Neural progenitor cell (in vitro differentiated cells): ENCODE data around the gene HIRA.

Source experiments
- CTCF ChIP-seq: fragments of 200-600 bp; sonication (generic); IDR thresholded peaks from 2 replicates; pipeline ENCODE4 v1.5.1; 2017; ENCODE audit warnings: antibody characterized with exemption, mild to moderate bottlenecking
- EZH2 ChIP-seq: fragments of 200-600 bp; sonication (generic); IDR thresholded peaks from 2 replicates; pipeline ENCODE4 v1.6.1; 2017; ENCODE audit warnings: antibody characterized with exemption, mild to moderate bottlenecking, moderate library complexity
- EZH2phosphoT487 ChIP-seq: fragments of 200-600 bp; sonication (generic); IDR thresholded peaks from 2 replicates; pipeline ENCODE4 v1.6.1; 2017; ENCODE audit warnings: antibody characterized with exemption

GRCh38 chr22:19303785-19304184 lies 127.7 kb downstream of the HIRA start:
- TF ChIP-seq CTCF: no peak
- no peak for TF ChIP-seq EZH2
- no peak for TF ChIP-seq EZH2phosphoT487
